ENCODE measurements around the gene MCF2L.

The MCF2L gene, protein sequence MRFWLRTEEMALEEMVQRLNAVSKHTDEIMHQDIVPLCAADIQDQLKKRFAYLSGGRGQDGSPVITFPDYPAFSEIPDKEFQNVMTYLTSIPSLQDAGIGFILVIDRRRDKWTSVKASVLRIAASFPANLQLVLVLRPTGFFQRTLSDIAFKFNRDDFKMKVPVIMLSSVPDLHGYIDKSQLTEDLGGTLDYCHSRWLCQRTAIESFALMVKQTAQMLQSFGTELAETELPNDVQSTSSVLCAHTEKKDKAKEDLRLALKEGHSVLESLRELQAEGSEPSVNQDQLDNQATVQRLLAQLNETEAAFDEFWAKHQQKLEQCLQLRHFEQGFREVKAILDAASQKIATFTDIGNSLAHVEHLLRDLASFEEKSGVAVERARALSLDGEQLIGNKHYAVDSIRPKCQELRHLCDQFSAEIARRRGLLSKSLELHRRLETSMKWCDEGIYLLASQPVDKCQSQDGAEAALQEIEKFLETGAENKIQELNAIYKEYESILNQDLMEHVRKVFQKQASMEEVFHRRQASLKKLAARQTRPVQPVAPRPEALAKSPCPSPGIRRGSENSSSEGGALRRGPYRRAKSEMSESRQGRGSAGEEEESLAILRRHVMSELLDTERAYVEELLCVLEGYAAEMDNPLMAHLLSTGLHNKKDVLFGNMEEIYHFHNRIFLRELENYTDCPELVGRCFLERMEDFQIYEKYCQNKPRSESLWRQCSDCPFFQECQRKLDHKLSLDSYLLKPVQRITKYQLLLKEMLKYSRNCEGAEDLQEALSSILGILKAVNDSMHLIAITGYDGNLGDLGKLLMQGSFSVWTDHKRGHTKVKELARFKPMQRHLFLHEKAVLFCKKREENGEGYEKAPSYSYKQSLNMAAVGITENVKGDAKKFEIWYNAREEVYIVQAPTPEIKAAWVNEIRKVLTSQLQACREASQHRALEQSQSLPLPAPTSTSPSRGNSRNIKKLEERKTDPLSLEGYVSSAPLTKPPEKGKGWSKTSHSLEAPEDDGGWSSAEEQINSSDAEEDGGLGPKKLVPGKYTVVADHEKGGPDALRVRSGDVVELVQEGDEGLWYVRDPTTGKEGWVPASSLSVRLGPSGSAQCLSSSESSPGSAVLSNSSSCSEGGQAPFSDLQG

DNA sequence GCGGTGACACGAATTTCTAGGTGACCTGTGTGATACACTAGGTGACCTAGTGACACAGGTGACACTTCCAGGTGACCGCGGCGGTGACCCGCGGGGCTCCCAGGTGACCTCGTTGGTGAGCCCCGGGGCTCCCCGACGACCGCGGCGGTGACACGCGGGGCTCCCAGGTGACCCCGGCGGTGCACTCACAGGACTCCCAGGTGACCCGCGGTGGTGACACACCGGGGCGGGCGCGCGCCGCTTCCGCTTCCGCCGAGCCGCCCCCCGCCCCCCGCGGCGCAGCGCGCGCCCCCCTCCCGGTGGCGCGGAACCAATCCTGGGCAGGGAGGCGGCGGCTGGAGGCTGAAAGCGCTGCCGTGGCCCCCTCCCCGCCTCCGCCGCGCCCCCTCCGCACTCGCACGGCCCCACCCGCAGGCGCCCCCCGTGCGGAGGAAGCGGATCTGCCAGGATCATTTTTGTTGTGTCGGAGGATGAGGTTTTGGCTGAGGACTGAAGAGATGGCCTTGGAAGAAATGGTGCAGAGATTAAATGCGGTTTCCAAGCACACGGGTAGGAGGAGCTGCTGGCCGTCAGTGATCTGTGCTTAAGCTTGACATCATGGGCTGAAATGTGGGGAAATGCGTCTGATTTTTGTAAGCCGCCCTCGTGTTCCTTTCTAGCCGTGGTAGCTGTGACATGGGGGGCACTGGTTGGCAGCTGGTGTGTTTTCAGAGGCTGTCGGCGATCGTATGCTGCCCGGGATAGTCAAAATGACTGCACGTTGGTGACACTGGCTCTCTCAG is at the start of gene MCF2L:
Gene MCF2L (plus strand): TSS at position 305 of the 782 bp plus-strand sequence. CDS start 166 bp downstream, at position 471.
- DNase-seq (ENCODE audit: low spot score): peak; percentile 62

DNA sequence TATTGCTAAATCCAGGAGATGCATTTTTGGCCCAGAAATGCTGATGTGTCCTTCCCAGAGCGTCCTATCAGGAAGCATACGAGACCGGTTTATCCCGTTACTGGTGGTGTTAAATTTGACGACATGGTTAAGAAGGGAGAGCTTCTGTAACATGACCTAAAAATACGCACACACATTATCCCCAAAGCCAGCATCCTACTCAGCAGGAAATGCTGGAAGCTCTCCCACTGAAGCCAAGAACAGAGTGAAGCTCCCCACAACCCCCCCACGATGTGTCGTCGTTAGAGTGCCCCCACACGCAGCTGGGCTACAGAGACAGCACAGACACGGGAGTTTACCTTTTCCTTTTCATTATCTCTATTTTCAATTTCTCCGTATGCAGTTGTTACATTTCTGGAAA is 45.1 kb upstream of the MCF2L start:
- DNase-seq (ENCODE audit: low spot score): no peak

- DNase-seq (ENCODE audit: low spot score): no peak
These were observed 44.6 kb upstream of the MCF2L start for GRCh38 chr13:112924365-112924764.

GRCh38 chr13:112926003-112926402 is 43.0 kb upstream of the MCF2L start:
- DNase-seq (ENCODE audit: low spot score): no peak

GRCh38 chr13:112926993-112927392 is 42.0 kb upstream of the MCF2L start:
- DNase-seq (ENCODE audit: low spot score): no peak

DNA sequence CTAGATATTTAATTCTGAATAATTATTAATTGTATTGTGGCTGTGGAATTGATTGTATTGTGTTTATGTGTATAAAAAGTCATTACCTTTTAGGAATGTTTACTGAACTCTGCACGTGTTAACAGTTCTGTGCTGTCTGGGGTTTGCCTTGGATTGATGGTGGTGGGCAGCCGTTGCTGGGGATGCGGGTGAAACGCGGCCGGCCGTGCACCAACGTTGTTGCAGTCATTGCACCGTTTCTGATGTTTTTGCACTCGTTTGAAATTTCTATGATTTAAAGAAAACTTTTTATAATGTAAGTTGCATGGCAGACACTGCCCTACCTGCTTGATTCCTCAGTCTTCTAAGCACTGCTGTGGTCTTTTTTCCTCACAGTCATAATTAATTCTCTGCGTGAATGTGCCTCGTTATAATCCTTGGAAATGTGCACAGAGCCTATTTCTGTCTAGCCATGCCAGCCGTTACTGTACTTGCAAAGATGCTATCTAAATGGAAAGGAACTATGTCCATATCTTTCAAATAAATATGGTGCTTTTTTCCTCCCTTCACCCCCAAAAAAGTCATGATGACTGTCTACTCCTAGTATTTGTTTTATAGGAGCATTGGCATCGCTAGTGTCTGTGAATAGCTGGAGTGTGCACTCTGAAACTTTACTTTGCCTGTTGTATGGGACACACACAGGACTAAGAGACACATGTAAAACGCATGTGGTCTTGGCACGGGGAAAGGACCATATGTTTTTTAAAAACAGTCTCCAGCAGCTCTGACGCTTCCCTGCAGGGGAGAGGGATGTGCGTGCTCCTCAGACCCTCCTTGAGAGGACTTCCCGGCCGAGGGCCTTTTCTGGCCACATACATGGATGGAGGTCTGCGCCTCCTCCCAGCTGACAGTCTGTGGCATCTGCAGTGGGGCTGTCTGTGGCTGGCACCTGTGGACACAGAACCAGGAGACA is 40.7 kb upstream of the MCF2L start:
- DNase-seq (ENCODE audit: low spot score): no peak

GRCh38 chr13:112928972-112929782 is 39.8 kb upstream of the MCF2L start:
- DNase-seq (ENCODE audit: low spot score): no peak

- no peak for DNase-seq (ENCODE audit: low spot score)
These were observed 39.3 kb upstream of the MCF2L start for GRCh38 chr13:112929783-112930055.

DNA sequence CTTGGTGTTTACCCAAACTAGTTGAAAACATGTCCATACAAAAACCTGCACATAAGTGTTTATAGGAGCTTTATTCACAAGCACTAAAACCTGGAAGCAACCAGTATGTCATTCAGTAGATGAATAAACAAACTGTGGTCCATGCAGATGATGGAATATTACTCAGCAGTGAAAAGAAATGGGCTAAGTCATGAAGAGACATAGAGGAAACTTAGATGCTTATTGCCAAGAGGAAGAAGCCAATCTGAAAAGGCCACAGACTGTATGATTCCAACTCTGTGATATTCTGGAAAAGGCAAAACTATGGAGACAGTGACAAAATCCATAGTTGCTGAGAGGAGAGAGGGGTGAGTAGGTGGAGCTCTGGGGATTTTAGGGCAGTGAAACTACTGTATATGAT is 38.8 kb upstream of the MCF2L start:
- no peak for DNase-seq (ENCODE audit: low spot score)

DNA sequence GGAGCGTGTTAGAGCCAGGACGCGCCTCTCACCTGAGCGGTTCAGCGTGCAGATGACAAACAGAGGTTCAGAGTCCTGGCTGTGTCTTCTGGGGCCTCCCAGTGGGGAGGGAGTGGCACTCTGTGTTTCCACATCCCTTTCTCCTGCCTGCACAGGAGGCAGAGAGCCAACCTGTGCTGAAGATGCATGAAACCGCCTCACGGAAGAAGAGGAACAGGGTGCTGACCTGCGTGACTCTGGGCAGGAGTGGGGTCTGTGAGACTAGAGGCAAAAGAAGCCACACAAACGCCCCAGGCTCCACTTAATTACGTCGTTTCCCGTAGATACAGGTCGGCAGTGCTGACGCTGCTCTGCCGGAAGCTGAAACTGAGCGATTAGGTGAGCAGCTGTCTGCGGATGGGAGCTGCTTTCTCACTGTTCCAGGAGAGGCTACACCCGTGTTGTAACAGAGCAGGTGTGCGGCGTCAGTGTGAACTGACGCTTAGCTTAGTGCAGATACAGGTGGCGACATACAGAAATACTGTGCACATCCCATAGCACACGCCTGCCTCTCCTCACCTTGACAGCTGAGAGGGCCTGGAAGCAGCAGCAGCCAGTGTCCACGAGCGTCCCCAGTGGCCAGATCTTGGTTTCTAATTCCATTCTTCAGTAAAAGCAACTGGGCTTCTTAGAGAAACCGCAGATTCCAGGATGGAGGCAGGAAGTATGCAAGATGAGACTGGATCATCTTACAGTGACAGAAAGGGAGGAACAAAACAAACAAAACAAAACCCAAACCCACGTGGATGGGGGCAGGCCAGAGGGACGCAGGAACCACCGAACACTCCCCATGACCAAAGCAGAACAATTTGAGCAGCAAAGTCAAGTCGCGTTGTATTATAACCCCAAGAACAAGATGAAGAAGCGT is 37.7 kb upstream of the MCF2L start:
- DNase-seq (ENCODE audit: low spot score): no peak

GRCh38 chr13:112932971-112933370 is 36.0 kb upstream of the MCF2L start:
- DNase-seq (ENCODE audit: low spot score): no peak

GRCh38 chr13:112933649-112934048 is 35.4 kb upstream of the MCF2L start:
- no peak for DNase-seq (ENCODE audit: low spot score)

GRCh38 chr13:112934078-112934477 is 34.9 kb upstream of the MCF2L start:
- no peak for DNase-seq (ENCODE audit: low spot score)

GRCh38 chr13:112938680-112939079 is 30.3 kb upstream of the MCF2L start:
- no peak for DNase-seq (ENCODE audit: low spot score)

GRCh38 chr13:112940236-112940635 is 28.8 kb upstream of the MCF2L start:
- peak; percentile 19 for DNase-seq (ENCODE audit: low spot score)

DNA sequence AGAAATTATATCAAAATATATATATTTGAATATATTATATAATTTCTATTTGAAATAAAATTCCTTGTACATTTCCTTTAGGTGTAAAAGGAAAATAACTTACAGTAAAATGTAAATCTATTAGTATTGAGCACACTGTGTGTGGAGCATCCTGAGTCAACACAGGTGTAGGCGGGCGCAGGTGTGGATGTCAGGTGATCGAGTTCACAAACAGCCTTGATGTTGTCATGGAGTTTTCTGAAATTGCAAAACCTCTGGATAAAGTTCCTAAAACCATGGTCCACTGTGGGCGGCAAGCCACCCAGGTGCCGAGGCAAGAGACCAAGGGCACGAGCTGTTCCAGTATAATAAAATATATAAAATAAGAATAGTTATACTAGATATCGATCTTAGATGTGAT is 27.7 kb upstream of the MCF2L start:
- DNase-seq (ENCODE audit: low spot score): no peak

DNA sequence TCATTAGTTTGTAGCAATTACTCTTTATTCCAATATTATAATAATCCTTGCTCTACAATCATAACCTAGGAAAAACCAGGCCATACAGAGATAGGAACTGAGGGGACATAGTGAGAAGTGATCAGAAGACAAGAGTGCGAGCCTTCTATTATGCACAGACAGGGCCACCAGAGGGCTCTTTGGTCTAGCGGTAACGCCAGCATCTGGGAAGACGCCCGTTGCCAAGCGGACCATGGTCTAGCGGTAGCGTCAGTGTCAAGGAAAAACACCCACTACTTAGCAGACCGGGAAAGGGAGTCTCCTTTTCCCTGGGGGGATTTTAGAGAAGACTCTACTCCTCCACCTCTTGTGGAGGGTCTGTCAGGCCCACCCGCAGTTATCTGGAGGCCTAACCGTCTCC is 27.2 kb upstream of the MCF2L start:
- peak; percentile 27 for DNase-seq (ENCODE audit: low spot score)

- peak; percentile 99 for DNase-seq (ENCODE audit: low spot score)
These were observed 26.2 kb upstream of the MCF2L start for GRCh38 chr13:112942689-112943308.
